T-helper 2 cell treated with Interferon-gamma antibody and Interleukin-4, amounts not matched to agents 100 ng/mL and 5 ng/mL, for 36 hours (primary cell): ENCODE measurements around the gene GNA12. TPM values are rescaled to one million over a fixed set of nuclear protein-coding genes. Genes with fewer than 3 reads are reported as not detected.

Source experiments
- intact Hi-C: fragments of 100-400 bp; cut with micrococcal nuclease; formaldehyde crosslinking; loops from one replicate; pipeline ENCODE4 v1.15.1; 2023
- total RNA-seq: library from RNA; stranded (reverse); gene quantifications from 2 replicates; pipeline ENCODE4 v1.2.3, GENCODE V29; 2022

Gene GNA12
- total RNA-seq, 1 donor from 2014 or later: 24.1 TPM

GRCh38 chr7:2805213-2805944 is 38.7 kb downstream of the GNA12 start:
- intact Hi-C loops: no loop called here

DNA sequence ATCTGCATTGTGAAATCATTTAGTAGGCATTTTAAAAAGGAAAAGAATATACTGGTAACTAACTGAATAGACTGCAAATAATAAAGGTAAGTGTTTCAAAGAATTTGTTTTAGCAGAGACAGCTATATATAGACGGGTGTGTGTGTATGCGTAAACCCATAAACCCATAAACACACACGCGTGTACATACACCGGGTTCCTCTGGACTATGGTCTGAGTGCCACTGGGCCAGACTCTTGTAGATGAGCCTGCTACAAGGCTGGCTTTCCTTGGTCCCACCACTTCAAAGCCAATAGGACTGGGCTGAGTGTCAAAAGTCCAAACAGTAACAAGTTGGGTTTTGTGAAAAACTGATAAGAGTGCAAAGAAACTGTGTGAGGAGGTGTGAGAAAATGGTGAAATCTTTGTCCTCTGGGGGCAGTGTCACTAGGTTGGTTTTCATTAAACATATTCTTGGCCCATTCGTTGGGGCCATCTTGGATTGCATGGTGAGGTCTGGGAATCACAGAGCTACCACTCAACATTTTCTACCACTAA is 39.8 kb downstream of the GNA12 start:
- intact Hi-C loops: no loop called here

DNA sequence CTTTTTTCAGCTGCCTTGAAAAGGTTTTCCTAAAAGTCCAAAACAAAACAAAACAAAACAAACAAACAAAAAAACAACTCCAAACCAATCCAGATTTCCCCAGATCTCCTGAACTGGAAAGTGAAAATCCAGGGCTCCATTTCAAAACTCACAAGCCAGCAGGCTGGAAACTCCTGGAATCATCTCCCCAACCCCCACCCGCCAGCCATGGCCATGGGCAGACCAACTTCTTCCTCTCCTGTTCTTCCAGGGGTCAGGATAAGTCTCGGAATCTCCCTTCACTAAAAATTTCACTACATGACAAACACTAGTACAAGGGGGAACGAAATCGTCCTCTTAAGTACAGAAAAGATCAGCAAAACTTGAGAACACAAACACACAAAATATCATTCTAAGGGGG is 40.4 kb downstream of the GNA12 start:
- intact Hi-C loops: no loop called here

DNA sequence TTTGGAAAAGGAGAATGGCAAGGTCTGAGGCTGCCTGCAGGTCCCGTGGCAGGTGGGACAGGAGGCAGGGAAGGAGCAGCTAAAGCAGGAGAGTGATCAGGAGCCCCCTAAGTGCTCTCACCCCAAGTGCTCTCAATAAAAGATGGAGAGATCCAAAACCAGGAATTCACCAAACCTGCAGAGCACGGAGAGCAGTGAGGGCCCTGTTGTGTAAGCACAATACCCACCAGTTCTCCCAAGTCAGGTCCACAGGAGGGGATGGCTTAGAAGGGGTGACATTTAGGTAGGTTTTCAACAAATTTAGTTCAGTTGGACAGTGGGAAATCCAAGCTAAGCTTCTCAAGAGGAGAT is 40.8 kb downstream of the GNA12 start:
- intact Hi-C loops: no loop called here

DNA sequence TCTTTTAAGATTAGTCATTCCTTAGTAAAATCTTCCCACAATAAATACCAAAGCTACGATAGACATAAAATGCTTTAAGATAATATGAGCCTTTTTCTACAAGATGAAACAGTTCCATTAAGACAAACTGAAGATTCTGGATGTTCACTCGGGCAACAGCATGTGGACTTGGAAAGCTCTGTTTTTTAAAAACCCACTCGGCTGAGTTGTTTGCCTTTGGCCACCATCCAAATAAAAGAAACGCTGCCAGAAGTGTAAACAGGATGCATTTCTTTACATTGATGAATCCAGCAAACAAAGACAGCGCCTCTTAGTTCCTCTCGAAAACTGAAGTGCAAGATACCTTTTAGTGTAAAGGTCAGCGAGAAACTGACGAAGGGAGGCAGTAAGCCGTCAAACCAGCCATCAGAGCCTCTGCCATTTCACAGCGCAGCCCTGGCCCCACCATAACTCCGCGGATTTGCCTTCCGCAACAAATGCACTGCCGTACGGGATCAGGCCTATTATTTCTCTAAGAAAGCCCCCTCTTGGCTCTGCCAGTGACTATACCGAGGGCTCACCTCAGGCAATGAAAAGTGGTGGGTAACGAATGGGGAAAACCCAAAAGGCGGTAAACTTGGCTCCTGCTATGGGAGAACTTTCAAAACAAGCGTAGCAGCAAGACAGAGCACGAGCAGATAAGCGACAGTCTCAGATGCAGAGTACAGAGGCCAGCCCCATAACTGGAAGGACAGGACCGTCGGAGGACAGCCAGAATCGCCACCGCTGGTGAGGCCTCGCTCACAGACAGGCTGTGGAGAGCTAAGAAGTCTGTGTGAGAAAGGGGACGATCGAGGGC is 41.4 kb downstream of the GNA12 start:
- intact Hi-C loops: no loop called here

- intact Hi-C loops: no loop called here
Observed at GRCh38 chr7:2802101-2802500, 42.0 kb downstream of the GNA12 start.

DNA sequence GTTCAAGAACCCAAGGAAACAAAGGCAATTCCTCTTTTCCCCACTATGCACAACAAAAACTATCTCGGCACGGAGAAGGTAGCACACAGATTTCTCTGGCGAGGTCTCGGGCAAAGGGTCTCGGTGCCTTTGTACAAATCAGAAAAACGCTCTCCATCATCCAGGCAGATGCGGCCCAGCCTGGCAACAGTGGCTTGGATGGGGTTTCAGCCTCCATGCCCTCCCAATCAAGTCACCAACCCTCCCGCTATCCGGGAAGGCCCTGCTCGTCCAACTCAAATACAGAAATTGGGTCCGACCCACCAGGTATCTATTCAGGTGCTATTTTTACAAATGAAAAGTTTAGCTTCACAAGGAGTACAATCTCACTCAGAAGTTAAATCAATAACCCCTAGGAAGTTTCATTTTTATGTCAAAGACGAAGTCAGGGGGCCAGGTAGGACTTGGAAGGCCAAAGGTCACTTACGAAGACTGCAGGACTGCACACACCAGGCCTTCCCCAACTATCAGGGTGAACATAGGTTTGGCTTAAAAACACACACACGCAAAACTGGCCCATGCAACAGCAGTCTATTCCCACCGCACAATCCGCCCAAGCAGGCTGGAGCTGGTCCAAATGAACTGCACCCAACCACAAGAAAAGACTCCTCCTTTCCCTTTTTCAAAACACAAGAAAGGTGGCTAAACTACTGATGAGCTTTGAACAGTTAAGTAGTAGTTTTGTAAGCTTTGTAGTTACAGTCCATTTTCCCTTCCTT is 43.0 kb downstream of the GNA12 start:
- intact Hi-C loops: no loop called here

DNA sequence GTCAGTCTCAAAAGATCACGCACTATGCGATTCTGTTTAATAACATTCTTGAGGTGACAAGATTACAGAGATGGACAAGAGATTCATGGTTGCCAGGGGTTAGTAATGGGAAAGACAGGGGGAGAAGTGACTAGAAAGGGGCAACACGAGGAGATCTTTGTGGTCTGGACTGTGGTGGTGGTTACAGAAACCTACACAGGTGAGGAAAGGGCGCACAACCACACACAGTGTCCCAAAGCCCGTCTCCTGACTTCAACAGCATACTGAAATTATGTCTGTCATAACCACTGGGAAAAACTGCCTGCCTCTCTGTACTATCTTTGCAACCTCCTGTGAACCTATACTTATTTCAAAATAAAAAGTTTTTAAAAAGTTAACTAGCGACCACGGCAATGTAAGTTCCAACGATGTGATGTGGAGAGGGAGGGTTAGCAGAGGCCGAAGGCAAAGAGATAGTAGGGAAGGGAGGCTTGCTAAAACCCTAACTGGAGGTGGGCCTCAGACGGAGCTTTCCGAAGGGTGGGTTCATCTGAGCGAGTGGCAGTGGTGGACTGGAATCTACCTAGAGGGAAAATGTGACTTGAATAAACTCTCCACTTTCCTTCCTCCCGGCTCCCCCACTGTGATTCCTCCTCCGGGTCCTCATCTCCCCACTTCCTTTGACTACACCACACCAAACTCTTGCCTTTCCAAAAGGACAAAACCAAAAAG is 43.7 kb downstream of the GNA12 start:
- intact Hi-C loops: no loop called here

DNA sequence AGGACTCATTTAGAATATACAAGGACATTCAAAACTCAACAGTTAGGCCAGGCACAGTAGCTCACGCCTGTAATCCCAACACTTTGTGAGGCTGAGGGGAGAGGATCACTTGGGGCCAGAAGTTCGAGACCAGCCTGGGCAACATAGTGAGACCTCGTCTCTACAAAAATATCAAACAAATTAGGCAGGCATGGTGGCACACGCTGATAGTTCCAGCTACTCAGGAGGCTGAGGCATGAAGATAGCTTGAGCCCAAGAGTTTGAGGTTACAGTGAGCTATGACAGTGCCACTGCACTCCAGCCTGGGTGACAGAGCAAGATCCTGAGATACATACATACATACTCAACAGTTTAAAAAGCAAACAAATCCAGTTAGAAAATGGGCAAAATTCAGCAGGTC is 44.9 kb downstream of the GNA12 start:
- intact Hi-C loops: no loop called here

- intact Hi-C loops: no loop called here
Observed at GRCh38 chr7:2798669-2799068, 45.4 kb downstream of the GNA12 start.

DNA sequence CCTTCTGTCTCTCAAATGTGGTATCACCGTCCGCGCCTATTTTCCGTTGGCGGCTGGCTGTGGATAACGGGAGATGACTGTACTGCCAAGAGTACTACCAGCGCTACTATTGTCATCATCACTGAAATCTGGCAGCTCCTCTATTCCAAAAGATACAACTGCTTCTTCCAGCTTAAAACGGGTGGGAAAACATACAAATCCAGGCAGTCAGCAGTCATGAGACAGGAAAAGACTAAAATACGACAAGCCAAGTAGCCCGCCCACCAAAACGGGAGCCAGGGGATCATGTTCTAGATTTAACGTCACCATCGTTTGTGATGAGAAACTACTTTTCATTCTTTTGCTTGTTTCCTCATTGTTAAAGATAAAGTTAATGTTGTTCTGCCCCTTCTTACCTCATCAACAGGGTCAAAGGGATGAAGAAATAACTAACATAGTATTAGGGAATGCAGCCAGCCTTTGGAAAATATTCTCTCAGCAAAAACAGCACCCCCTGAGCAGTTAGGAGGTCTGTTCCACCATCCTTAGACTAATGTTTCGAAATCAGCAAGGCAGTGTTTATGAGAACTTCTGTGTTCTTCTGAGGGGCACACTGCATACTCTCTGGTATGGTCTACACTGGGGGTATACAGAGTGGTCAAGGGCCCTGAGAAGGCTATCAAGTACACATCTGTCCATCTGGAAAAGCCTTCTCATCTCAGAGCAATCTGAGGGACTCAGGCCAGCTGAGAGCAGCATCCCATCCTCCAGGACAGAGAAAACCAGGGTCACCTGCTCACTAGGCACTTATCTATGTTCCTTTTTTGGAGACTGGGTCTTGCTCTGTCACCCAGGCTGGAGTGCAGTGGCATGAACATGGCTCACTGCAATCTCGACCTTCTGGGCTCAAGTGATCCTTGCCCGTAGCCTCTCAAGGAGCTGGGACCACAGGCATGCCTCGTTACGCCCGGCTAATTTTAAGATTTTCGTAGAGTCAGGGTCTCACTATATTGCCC is 47.5 kb downstream of the GNA12 start:
- intact Hi-C loops: no loop called here

GRCh38 chr7:2795906-2796305 is 48.2 kb downstream of the GNA12 start:
- intact Hi-C loops: no loop called here

- intact Hi-C loops: no loop called here
Observed at GRCh38 chr7:2794836-2795636, 49.1 kb downstream of the GNA12 start.

GRCh38 chr7:2792856-2793487 is 51.1 kb downstream of the GNA12 start:
- intact Hi-C loops: no loop called here

- intact Hi-C loops: no loop called here
Observed at GRCh38 chr7:2792235-2792634, 51.9 kb downstream of the GNA12 start.

DNA sequence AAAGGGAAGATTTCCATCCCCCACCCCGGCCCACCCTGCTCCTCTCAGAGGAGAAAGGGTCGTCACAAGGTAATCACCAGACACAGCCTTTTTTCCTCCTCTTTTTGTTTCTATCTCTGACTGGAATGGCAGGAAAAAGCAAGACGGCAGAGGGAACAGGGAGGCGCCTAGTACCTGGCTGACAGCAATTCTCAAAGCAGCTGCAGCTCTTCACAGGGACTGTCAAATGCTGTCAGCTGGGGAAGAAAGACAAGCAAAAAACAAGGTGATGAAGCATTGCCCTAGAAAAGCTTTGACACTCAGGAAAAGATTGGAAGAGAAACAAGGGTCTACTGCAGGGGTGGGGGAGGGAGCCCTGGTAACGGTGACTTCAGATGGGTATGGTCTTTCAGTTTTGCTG is 52.7 kb downstream of the GNA12 start:
- intact Hi-C loops: no loop called here

DNA sequence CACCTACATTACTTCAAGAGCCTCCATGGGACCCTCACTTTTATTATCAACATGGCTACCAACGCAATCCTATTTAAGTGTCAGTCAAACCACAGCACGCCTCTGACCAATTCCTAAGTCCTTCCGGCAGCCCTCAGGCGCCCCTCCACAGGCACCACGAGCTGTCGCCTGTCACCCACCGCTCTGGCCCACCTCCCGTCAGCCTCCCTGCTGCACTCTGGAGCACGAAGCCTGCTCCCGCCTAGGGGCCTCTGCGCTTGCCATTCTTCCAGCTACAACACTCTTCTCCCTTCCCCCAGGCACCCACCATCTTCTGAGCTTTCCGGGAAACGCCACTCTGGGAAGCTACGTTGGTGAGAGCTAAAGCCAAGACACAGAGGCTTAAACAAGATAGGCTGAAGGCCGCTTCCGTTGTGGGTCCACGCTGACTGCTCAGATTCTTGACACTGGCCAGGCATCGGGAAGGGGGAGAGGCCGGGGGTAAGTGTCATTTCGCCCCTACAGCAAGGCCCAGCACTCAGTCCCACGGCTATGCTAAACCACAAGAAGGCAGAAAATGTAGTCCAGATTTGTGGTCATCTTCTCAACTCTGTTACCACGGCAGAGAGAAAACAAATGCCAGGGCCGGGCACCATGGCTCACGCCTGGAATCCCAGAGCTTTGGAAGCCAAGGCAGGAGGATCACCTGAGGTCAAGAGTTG is 56.7 kb downstream of the GNA12 start:
- intact Hi-C loops: no loop called here

- intact Hi-C loops: no loop called here
Observed at GRCh38 chr7:2786607-2787116, 57.4 kb downstream of the GNA12 start.
